Neural cell (in vitro differentiated cells): ENCODE measurements around the gene RPS6KA2. TPM values are rescaled to one million over a fixed set of nuclear protein-coding genes. Genes with fewer than 3 reads are reported as not detected.

Experiments used
- H2AFZ ChIP-seq: fragments of 200-600, 300-800 bp; sonication (generic), shearing (Covaris generic); 2 replicates; pipeline ENCODE4 v1.6.0; 2014; ENCODE audit warnings: low read depth, mild to moderate bottlenecking, antibody characterized with exemption, low read length, moderate library complexity
- H3F3A ChIP-seq: fragments of 200-600 bp; shearing (Covaris generic); 2 replicates; pipeline ENCODE4 v1.6.1; 2016; ENCODE audit warnings: mild to moderate bottlenecking, moderate library complexity, mixed read lengths, antibody characterized with exemption, low read length; ENCODE audit not compliant: insufficient read depth, poor library complexity, severe bottlenecking
- H3K27ac ChIP-seq: fragments of 200-600, 300-800 bp; sonication (generic), shearing (Covaris generic); 2 replicates; pipeline ENCODE4 v1.5.1; 2014; ENCODE audit warnings: mild to moderate bottlenecking, low read length, moderate library complexity
- H3K27me3 ChIP-seq: fragments of 300-800, 200-600 bp; sonication (generic), shearing (Covaris generic); 2 replicates; pipeline ENCODE4 v1.6.0; 2014; ENCODE audit warnings: mild to moderate bottlenecking, low read depth, low read length, moderate library complexity; ENCODE audit not compliant: insufficient read depth
- H3K36me3 ChIP-seq: fragments of 300-800, 200-600 bp; sonication (generic), shearing (Covaris generic); 2 replicates; pipeline ENCODE4 v1.5.1; 2014; ENCODE audit warnings: mild to moderate bottlenecking, antibody characterized with exemption, low read length, moderate library complexity; ENCODE audit not compliant: insufficient read depth
- H3K4me2 ChIP-seq: fragments of 300-800, 200-600 bp; sonication (generic), shearing (Covaris generic); 2 replicates; pipeline ENCODE4 v1.6.0; 2014; ENCODE audit warnings: mild to moderate bottlenecking, low read length
- H3K4me3 ChIP-seq: fragments of 300-800, 200-600 bp; sonication (generic), shearing (Covaris generic); 2 replicates; pipeline ENCODE4 v1.5.1; 2014; ENCODE audit warnings: mild to moderate bottlenecking, low read length, moderate library complexity
- H3K79me2 ChIP-seq: fragments of 200-600 bp; shearing (Covaris generic); replicated peaks from 2 replicates; pipeline ENCODE4 v1.6.0; 2014; ENCODE audit warnings: mild to moderate bottlenecking, low read length, moderate library complexity; ENCODE audit not compliant: insufficient read depth
- H3K9ac ChIP-seq: fragments of 300-800, 200-600 bp; sonication (generic), shearing (Covaris generic); 2 replicates; pipeline ENCODE4 v1.6.1; 2016; ENCODE audit warnings: mild to moderate bottlenecking, low read length, mixed read lengths
- H3K9me2 ChIP-seq: fragments of 200-600 bp; shearing (Covaris generic); 2 replicates; pipeline ENCODE4 v1.6.1; 2016; ENCODE audit warnings: mild to moderate bottlenecking, low read length, mixed read lengths; ENCODE audit not compliant: insufficient read depth
- H3K9me3 ChIP-seq: fragments of 200-600, 300-800 bp; sonication (generic), shearing (Covaris generic); 2 replicates; pipeline ENCODE4 v1.6.1; 2016; ENCODE audit warnings: mild to moderate bottlenecking, mixed run types, low read length, moderate library complexity, mixed read lengths
- H4K20me1 ChIP-seq: fragments of 200-600 bp; shearing (Covaris generic); 2 replicates; pipeline ENCODE4 v1.6.1; 2016; ENCODE audit warnings: mild to moderate bottlenecking, mixed run types; ENCODE audit not compliant: insufficient read depth
- CTCF ChIP-seq: fragments of 450-650 bp; IDR thresholded peaks from 2 replicates; pipeline ENCODE4 v1.5.1; 2014; ENCODE audit warnings: antibody characterized with exemption, mild to moderate bottlenecking, moderate library complexity; ENCODE audit not compliant: poor library complexity, severe bottlenecking
- EP300 ChIP-seq: fragments of 450-650 bp; conservative IDR thresholded peaks from 2 replicates; pipeline ENCODE4 v1.6.1; 2014; ENCODE audit warnings: antibody characterized with exemption, mild to moderate bottlenecking, moderate library complexity; ENCODE audit not compliant: poor library complexity, severe bottlenecking
- EZH2 ChIP-seq: fragments of 200-600, 300-800 bp; shearing (Covaris generic), sonication (generic); IDR thresholded peaks from 2 replicates; pipeline ENCODE4 v1.6.1; 2014; ENCODE audit warnings: antibody characterized with exemption, low read length, borderline replicate concordance, mild to moderate bottlenecking; ENCODE audit not compliant: insufficient read depth, poor library complexity, severe bottlenecking
- MXI1 ChIP-seq: fragments of 450-650 bp; conservative IDR thresholded peaks from 2 replicates; pipeline ENCODE4 v1.6.1; 2014; ENCODE audit warnings: antibody characterized with exemption, mild to moderate bottlenecking; ENCODE audit not compliant: poor library complexity, severe bottlenecking
- POLR2AphosphoS5 ChIP-seq: IDR thresholded peaks from 2 replicates; pipeline ENCODE4 v1.6.1; 2012
- RAD21 ChIP-seq: fragments of 450-650 bp; conservative IDR thresholded peaks from 2 replicates; pipeline ENCODE4 v1.6.1; 2014; ENCODE audit warnings: antibody characterized with exemption, mild to moderate bottlenecking, moderate library complexity
- REST ChIP-seq: IDR thresholded peaks from 2 replicates; pipeline ENCODE4 v1.6.1; 2012; ENCODE audit warnings: borderline replicate concordance
- SMC3 ChIP-seq: fragments of 450-650 bp; conservative IDR thresholded peaks from 2 replicates; pipeline ENCODE4 v1.6.1; 2014; ENCODE audit warnings: antibody characterized with exemption, mild to moderate bottlenecking, moderate library complexity; ENCODE audit not compliant: poor library complexity
- TAF1 ChIP-seq: IDR thresholded peaks from 2 replicates; pipeline ENCODE4 v1.6.1; 2012; ENCODE audit warnings: low read depth
- polyA plus RNA-seq: library from polyadenylated mRNA; depleted of rRNA; stranded (reverse); fragments of >200 nt; gene quantifications from 2 replicates; pipeline ENCODE4 v1.2.3, GENCODE V29; 2014

The RPS6KA2 gene
- polyA plus RNA-seq, 1 donor from 2014 or later: 34.3 TPM

- Histone ChIP-seq H3K4me3 (no peak overlapping the region), H3K9ac (no peak overlapping the region), H3F3A (no peaks in the 10 kb centered on the region), H2AFZ (no peak overlapping the region), H4K20me1 (no peaks in the 10 kb centered on the region), H3K79me2 (peaks cover 45% of the 10 kb centered on the region), H3K9me2 (no peaks in the 10 kb centered on the region), H3K4me2 (no peak overlapping the region), H3K9me3 (no peaks in the 10 kb centered on the region), H3K36me3 (peaks cover 12% of the 10 kb centered on the region), H3K27me3 (no peaks in the 10 kb centered on the region), H3K27ac (no peak overlapping the region)
- TF ChIP-seq EP300 (no peak), RAD21 (no peak), REST (no peak), TAF1 (no peak), EZH2 (no peak), MXI1 (no peak), SMC3 (no peak), POLR2AphosphoS5 (no peak), CTCF (no peak)
Observed at GRCh38 chr6:166617359-166617758, 9.7 kb downstream of the RPS6KA2 start.

GRCh38 chr6:166616261-166617238 is 10.5 kb downstream of the RPS6KA2 start:
- Histone ChIP-seq H3K27me3 (no peaks in the 10 kb centered on the region), H3K4me2 (no peak overlapping the region), H3K36me3 (peaks cover 12% of the 10 kb centered on the region), H3K9me3 (no peaks in the 10 kb centered on the region), H3K9me2 (no peaks in the 10 kb centered on the region), H4K20me1 (no peaks in the 10 kb centered on the region), H3F3A (no peaks in the 10 kb centered on the region), H3K27ac (no peak overlapping the region), H2AFZ (no peak overlapping the region), H3K9ac (no peak overlapping the region), H3K4me3 (no peak overlapping the region), H3K79me2 (peaks cover 45% of the 10 kb centered on the region)
- TF ChIP-seq RAD21 (no peak), CTCF (no peak), REST (no peak), POLR2AphosphoS5 (no peak), EZH2 (no peak), SMC3 (no peak), TAF1 (no peak), MXI1 (no peak), EP300 (no peak)
